HG03521 (cell line): ENCODE results near the gene SHB.

Source experiments
- ATAC-seq: cut with Tn5 transposase; IDR thresholded peaks from one replicate; pipeline ENCODE4 v1.9.1; 2021; ENCODE audit warnings: mild to moderate bottlenecking, moderate library complexity; ENCODE audit not compliant: unreplicated experiment

SHB gene

GRCh38 chr9:38068701-38069628 lies at the start of gene SHB:
TSS of gene SHB (minus strand) at chr9:38069227. CDS start at chr9:38068645, 582 bp downstream.
- peak; percentile 48 for ATAC-seq

GRCh38 chr9:38117651-38118050 lies 48.6 kb upstream of the SHB start:
- no peak for ATAC-seq

- no peak for ATAC-seq
Observed at GRCh38 chr9:38114905-38115304, 45.9 kb upstream of the SHB start.

GRCh38 chr9:38112456-38112855 lies 43.4 kb upstream of the SHB start:
- no peak for ATAC-seq

- no peak for ATAC-seq
Observed at GRCh38 chr9:38112049-38112448, 43.0 kb upstream of the SHB start.

GRCh38 chr9:38110476-38110875 lies 41.4 kb upstream of the SHB start:
- no peak for ATAC-seq

GRCh38 chr9:38109601-38110000 lies 40.6 kb upstream of the SHB start:
- no peak for ATAC-seq

GRCh38 chr9:38108326-38108725 lies 39.3 kb upstream of the SHB start:
- no peak for ATAC-seq

- ATAC-seq = no peak
Observed at GRCh38 chr9:38107811-38108304, 38.8 kb upstream of the SHB start.

- ATAC-seq = no peak
Observed at GRCh38 chr9:38107405-38107804, 38.4 kb upstream of the SHB start.

- no peak for ATAC-seq
Observed at GRCh38 chr9:38106488-38106887, 37.5 kb upstream of the SHB start.

GRCh38 chr9:38103340-38103739 lies 34.3 kb upstream of the SHB start:
- no peak for ATAC-seq

- no peak for ATAC-seq
Observed at GRCh38 chr9:38101423-38101822, 32.4 kb upstream of the SHB start.

- ATAC-seq = no peak
Observed at GRCh38 chr9:38096238-38096805, 27.3 kb upstream of the SHB start.

- no peak for ATAC-seq
Observed at GRCh38 chr9:38094165-38094564, 25.1 kb upstream of the SHB start.

- no peak for ATAC-seq
Observed at GRCh38 chr9:38092656-38093055, 23.6 kb upstream of the SHB start.

- ATAC-seq = no peak
Observed at GRCh38 chr9:38092200-38092524, 23.1 kb upstream of the SHB start.

- ATAC-seq = no peak
Observed at GRCh38 chr9:38091310-38092199, 22.5 kb upstream of the SHB start.

GRCh38 chr9:38090170-38090569 lies 21.1 kb upstream of the SHB start:
- no peak for ATAC-seq

- ATAC-seq = no peak
Observed at GRCh38 chr9:38089387-38090165, 20.5 kb upstream of the SHB start.
